HG02840 (cell line): Measurements from ENCODE around the gene STAT1.

Experiments
- ATAC-seq: cut with Tn5 transposase; IDR thresholded peaks from one replicate; pipeline ENCODE4 v1.9.1; 2021; ENCODE audit warnings: mild to moderate bottlenecking, moderate library complexity, moderate number of reproducible peaks; ENCODE audit not compliant: unreplicated experiment, low FRiP score

STAT1 gene

GRCh38 chr2:190927301-190927700 lies 86.7 kb downstream of the STAT1 start:
- no peak for ATAC-seq

DNA sequence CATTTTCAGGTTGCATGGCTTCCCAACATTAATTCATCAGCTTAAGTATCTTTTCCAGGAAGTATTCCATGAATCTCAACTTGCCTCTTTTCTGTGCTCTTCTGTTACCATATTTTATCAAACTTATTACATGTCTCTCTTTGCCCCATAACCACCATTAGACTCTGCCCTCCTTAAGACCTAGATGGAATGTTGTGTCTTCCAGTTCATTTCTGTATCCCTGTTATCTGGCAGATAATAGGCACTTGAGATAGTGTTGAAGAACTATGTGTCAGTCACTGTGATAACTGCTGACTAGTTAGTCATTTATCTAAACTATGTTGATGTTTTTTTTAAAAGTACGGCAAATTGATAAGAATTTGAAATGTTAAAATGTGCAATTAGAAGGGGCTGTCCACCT lies 91.6 kb downstream of the STAT1 start:
- no peak for ATAC-seq

DNA sequence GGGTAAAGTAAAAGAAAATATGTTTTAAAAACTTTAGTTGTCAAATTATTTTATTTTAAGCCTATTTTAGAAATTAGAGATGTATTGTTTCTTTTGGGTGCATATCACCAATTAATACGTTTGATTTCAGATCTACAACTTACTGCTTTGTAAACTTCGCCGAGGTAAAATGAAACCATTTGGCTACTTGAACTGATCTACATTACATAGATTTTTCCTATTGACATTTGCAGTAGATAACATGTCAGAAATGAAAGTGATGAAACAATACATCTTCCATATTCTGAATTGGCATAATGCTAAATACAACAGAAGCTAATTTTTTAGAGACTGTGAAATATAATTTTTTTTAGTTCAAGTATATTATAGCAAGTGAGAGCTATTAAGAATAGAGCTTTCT lies 93.9 kb downstream of the STAT1 start:
- no peak for ATAC-seq
